Measurements from ENCODE around the gene CYP4F8.
"Not testable (repeated sequence)": the region's sequence is repeated elsewhere in the genome, so short reads cannot be mapped to it uniquely, and the experiment has no call there.

The CYP4F8 gene

DNA sequence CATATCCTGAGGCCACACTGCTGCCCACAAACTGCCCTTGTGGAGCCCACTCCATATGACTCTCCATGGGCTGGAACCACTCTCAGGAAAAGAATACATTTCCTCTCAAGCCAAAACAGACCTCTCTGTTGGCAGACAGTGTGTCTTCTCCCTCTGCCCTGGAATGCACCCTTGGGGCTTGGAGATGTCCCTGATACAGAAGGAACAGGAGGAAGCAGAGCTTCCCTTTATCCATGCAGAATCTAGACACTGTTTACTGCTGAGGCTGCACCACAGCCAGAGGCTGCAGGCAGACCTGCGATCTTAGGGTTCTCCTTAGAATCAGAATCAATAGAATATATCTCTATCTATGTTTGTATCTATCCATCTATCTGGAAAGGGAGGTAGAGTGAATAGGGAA is 26.8 kb upstream of the CYP4F8 start:
- peaks cover 8% of the 10 kb centered on the region for H3K27me3 ChIP-seq (replicated peaks; ENCODE audit: control insufficient read depth, insufficient read depth, low read length, poor library complexity, severe bottlenecking)
- no peak overlapping the region for H3K27ac ChIP-seq (ENCODE audit: insufficient read depth, low read length, poor library complexity, severe bottlenecking)
- H3K9me3 ChIP-seq (ENCODE audit: control insufficient read depth, low read length): no peaks in the 10 kb centered on the region
- peaks cover 7% of the 10 kb centered on the region for H3K4me1 ChIP-seq (ENCODE audit: control insufficient read depth, insufficient read depth, low read length, poor library complexity, severe bottlenecking)
- H3K36me3 ChIP-seq (ENCODE audit: control insufficient read depth, insufficient read depth, low read length): no peaks in the 10 kb centered on the region
- no peak for DNase-seq
- H3K4me3 ChIP-seq (ENCODE audit: insufficient read depth, low read depth, low read length, poor library complexity, severe bottlenecking): no peak overlapping the region

DNA sequence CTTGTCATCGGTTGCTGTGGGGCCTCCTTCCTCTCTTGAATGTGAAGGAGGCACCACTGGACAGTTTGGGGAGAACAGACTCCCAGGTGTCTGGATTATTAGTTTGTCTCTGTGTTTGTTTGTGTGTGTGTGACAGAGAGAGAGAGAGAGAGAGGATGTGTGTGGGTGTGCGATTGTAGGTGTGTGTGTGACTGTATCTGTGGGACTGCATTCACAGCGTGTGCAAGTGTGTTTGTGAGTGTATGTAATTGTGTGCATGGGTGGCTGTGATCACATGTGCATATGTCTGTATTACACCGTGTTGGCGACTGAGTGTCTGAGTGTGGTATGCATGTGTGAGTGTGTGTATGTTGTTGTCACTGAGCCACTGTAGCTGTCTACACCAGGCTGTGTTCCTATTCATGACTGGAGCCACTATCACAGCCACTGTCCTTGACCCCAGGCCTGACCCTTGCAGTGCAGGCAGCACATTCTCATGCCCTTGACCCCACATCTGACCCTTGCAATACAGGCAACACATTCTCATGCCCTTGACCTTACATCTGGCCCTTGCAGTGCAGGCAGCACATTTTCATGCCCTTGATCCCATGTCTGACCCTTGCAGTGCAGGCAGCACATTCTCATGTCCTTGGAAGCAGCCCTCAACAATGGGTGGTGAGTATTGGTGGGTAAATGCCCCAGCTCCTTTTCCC is 25.1 kb upstream of the CYP4F8 start:
- no peak overlapping the region for H3K4me3 ChIP-seq (ENCODE audit: insufficient read depth, low read depth, low read length, poor library complexity, severe bottlenecking)
- DNase-seq: no peak
- H3K27ac ChIP-seq (ENCODE audit: insufficient read depth, low read length, poor library complexity, severe bottlenecking): no peak overlapping the region
- H3K36me3 ChIP-seq (ENCODE audit: control insufficient read depth, insufficient read depth, low read length): no peaks in the 10 kb centered on the region
- H3K4me1 ChIP-seq (ENCODE audit: control insufficient read depth, insufficient read depth, low read length, poor library complexity, severe bottlenecking): no peaks in the 10 kb centered on the region
- no peaks in the 10 kb centered on the region for H3K9me3 ChIP-seq (ENCODE audit: control insufficient read depth, low read length)
- H3K27me3 ChIP-seq (replicated peaks; ENCODE audit: control insufficient read depth, insufficient read depth, low read length, poor library complexity, severe bottlenecking): no peaks in the 10 kb centered on the region

DNA sequence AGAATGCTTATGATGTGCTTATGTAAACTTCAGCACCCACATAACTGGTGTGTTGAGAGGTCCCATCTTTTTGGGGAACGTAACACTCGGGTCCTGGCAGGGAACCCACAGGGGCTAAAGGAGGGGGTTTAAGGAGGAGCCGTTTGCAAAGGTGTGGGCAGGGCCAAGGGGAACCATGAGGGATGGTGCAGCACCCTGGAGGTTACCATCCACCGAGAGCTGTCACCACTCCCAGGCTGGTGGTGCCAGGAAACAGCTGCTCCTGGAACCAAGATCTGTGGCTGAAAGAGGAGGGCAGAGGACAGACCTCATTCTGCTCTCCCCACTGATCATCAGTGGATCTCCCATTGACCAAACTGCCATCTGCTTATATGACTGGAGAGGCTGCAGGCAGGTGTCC is 23.2 kb upstream of the CYP4F8 start:
- Histone ChIP-seq H3K9me3 (ENCODE audit: control insufficient read depth, low read length) (no peaks in the 10 kb centered on the region), H3K27ac (ENCODE audit: insufficient read depth, low read length, poor library complexity, severe bottlenecking) (no peak overlapping the region), H3K27me3 (replicated peaks; ENCODE audit: control insufficient read depth, insufficient read depth, low read length, poor library complexity, severe bottlenecking) (no peaks in the 10 kb centered on the region), H3K4me1 (ENCODE audit: control insufficient read depth, insufficient read depth, low read length, poor library complexity, severe bottlenecking) (no peaks in the 10 kb centered on the region), H3K36me3 (ENCODE audit: control insufficient read depth, insufficient read depth, low read length) (no peaks in the 10 kb centered on the region), H3K4me3 (ENCODE audit: insufficient read depth, low read depth, low read length, poor library complexity, severe bottlenecking) (no peak overlapping the region)
- DNase-seq: no peak

DNA sequence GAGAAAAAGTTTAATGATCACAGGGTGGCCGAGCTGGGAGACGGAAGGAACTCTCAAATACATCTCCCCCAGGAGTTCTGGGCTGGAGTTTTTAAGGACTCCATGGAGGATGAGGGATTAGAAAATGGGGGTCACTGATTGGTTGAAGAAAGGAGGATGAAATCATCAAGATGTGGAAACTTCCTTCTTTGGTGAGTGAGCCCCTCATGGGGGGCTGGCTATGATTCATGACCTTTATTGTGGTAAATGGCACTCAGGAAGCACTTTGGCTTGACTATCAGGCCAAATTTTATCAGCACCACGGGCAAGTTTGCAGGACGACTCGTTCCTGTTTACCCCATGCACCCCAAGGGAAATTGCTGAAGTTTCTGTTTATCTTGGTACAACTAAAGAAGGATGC is 22.5 kb upstream of the CYP4F8 start:
- not testable (repeated sequence) for H3K36me3 ChIP-seq (ENCODE audit: control insufficient read depth, insufficient read depth, low read length); H3K9me3 ChIP-seq (ENCODE audit: control insufficient read depth, low read length); H3K4me1 ChIP-seq (ENCODE audit: control insufficient read depth, insufficient read depth, low read length, poor library complexity, severe bottlenecking); H3K27me3 ChIP-seq (replicated peaks; ENCODE audit: control insufficient read depth, insufficient read depth, low read length, poor library complexity, severe bottlenecking); H3K27ac ChIP-seq (ENCODE audit: insufficient read depth, low read length, poor library complexity, severe bottlenecking); H3K4me3 ChIP-seq (ENCODE audit: insufficient read depth, low read depth, low read length, poor library complexity, severe bottlenecking); DNase-seq

DNA sequence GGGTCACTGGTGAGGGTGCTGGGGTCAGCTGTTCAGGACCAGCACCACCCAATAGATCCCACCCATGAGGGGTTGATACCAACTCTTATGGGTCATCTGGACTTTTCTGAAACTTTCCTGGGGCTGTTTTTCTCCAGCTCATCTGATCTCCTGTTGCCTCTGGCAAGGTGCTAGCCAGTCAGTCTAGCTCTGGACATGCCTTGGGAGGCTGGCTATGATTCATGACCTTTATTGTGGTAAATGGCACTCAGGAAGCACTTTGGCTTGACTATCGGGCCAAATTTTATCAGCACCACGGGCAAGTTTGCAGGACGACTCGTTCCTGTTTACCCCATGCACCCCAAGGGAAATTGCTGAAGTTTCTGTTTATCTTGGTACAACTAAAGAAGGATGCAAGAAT is 21.3 kb upstream of the CYP4F8 start:
- H3K27ac ChIP-seq (ENCODE audit: insufficient read depth, low read length, poor library complexity, severe bottlenecking); H3K4me1 ChIP-seq (ENCODE audit: control insufficient read depth, insufficient read depth, low read length, poor library complexity, severe bottlenecking); H3K4me3 ChIP-seq (ENCODE audit: insufficient read depth, low read depth, low read length, poor library complexity, severe bottlenecking); H3K27me3 ChIP-seq (replicated peaks; ENCODE audit: control insufficient read depth, insufficient read depth, low read length, poor library complexity, severe bottlenecking); H3K9me3 ChIP-seq (ENCODE audit: control insufficient read depth, low read length); DNase-seq; H3K36me3 ChIP-seq (ENCODE audit: control insufficient read depth, insufficient read depth, low read length): not testable (repeated sequence)

DNA sequence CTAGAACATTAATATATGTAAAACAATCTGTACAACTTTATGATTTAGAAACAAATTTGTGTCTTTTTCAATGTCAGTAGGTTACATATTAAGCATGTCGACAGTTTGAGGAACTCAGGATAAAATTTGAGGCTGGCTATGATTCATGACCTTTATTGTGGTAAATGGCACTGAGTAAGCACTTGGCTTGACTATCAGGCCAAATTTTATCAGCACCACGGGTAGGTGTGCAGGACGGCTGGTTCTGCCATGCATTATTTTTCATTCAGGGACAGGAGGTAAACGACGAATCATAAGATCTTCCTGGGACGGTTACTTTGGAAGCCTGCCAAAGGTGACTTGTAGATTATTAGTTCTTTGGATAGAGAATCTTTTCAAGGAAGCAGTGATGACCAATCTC is 19.9 kb upstream of the CYP4F8 start:
- H3K9me3 ChIP-seq (ENCODE audit: control insufficient read depth, low read length): no peaks in the 10 kb centered on the region
- H3K27ac ChIP-seq (ENCODE audit: insufficient read depth, low read length, poor library complexity, severe bottlenecking): no peak overlapping the region
- no peaks in the 10 kb centered on the region for H3K36me3 ChIP-seq (ENCODE audit: control insufficient read depth, insufficient read depth, low read length)
- H3K4me3 ChIP-seq (ENCODE audit: insufficient read depth, low read depth, low read length, poor library complexity, severe bottlenecking): no peak overlapping the region
- H3K4me1 ChIP-seq (ENCODE audit: control insufficient read depth, insufficient read depth, low read length, poor library complexity, severe bottlenecking): no peaks in the 10 kb centered on the region
- no peak for DNase-seq
- H3K27me3 ChIP-seq (replicated peaks; ENCODE audit: control insufficient read depth, insufficient read depth, low read length, poor library complexity, severe bottlenecking): no peaks in the 10 kb centered on the region

DNA sequence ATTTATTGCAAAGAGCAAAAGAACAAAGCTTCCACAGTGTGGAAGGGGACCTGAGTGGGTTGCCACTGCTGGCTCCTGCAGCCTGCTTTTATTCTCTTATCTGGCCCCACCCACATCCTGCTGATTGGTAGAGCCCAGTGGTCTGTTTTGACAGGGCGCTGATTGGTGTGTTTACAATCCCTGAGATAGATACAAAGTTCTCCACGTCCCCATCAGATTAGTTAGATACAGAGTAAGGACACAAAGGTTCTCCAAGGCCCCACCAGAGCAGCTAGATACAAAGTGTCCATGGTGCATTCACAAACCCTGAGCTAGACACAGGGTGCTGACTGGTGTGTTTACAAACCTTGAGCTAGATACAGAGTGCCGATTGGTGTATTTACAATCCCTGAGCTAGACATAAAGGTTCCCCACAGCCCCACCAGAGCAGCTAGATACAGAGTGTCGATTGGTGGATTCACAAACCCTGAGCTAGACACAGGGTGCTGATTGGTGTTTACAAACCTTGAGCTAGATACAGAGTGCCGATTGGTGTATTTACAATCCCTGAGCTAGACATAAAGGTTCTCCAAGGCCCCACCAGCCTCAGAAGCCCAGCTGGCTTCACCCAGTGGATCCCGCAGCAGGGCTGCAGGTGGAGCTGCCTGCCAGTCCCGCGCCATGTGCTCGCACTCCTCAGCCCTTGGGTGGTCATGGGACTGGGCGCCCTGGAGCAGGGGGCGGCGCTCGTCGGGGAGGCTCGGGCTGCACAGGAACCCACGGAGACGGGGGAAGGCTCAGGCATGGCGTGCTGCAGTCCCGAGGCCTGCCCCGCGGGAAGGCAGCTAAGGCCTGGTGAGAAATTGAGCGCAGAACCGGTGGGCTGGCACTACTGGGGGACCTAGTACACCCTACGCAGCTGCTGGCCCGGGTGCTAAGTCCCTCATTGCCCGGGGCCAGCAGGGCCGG is 6.8 kb upstream of the CYP4F8 start:
- DNase-seq; H3K9me3 ChIP-seq (ENCODE audit: control insufficient read depth, low read length); H3K36me3 ChIP-seq (ENCODE audit: control insufficient read depth, insufficient read depth, low read length); H3K4me3 ChIP-seq (ENCODE audit: insufficient read depth, low read depth, low read length, poor library complexity, severe bottlenecking); H3K27ac ChIP-seq (ENCODE audit: insufficient read depth, low read length, poor library complexity, severe bottlenecking); H3K27me3 ChIP-seq (replicated peaks; ENCODE audit: control insufficient read depth, insufficient read depth, low read length, poor library complexity, severe bottlenecking); H3K4me1 ChIP-seq (ENCODE audit: control insufficient read depth, insufficient read depth, low read length, poor library complexity, severe bottlenecking): not testable (repeated sequence)

DNA sequence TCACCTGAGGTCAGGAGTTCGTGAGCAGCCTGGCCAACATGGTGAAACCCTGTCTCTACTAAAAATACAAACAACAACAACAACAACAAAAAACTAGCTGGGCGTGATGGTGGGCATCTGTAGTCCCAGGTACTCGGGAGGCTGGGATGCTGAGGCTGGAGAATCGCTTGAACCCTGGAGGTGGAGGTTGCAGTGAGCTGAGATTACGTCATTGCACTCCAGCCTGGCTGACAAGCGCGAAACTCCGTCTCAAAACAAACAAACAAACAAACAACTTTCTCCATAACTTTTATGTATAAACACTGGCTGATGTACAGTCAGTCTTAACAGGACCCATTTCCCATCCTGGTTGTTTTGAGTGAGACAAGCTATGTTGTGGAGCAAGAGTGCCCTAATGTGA is 5.8 kb upstream of the CYP4F8 start:
- H3K27me3 ChIP-seq (replicated peaks; ENCODE audit: control insufficient read depth, insufficient read depth, low read length, poor library complexity, severe bottlenecking): no peaks in the 10 kb centered on the region

DNA sequence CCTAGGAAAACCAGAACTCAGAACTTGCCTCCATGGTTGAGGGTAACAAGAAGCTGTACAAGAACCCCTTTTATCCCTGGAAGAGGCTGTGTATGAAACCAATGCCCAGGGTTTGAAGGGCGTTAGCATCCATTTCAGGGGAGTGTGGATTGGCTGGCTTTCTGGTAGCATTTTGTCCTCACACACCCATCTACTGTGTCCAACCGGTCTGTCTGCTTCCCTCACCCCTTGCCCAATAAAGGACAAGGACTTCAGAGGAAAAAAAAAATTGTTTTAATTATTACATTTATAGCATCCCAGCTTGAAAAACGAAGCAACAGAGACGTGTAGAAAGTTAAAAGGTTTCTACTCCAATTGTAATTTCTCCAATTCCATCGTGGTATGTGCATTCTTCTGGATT is 2.7 kb upstream of the CYP4F8 start:
- no peak for DNase-seq
- no peaks in the 10 kb centered on the region for H3K36me3 ChIP-seq (ENCODE audit: control insufficient read depth, insufficient read depth, low read length)
- no peak overlapping the region for H3K4me3 ChIP-seq (ENCODE audit: insufficient read depth, low read depth, low read length, poor library complexity, severe bottlenecking)
- H3K9me3 ChIP-seq (ENCODE audit: control insufficient read depth, low read length): no peaks in the 10 kb centered on the region
- no peaks in the 10 kb centered on the region for H3K27me3 ChIP-seq (replicated peaks; ENCODE audit: control insufficient read depth, insufficient read depth, low read length, poor library complexity, severe bottlenecking)
- H3K4me1 ChIP-seq (ENCODE audit: control insufficient read depth, insufficient read depth, low read length, poor library complexity, severe bottlenecking): no peaks in the 10 kb centered on the region
- no peak overlapping the region for H3K27ac ChIP-seq (ENCODE audit: insufficient read depth, low read length, poor library complexity, severe bottlenecking)

More for the DNA sequence above, 5.8 kb upstream of the CYP4F8 start:
- Histone ChIP-seq H3K4me1 (ENCODE audit: control insufficient read depth, insufficient read depth, low read length, poor library complexity, severe bottlenecking) (no peaks in the 10 kb centered on the region), H3K27ac (ENCODE audit: insufficient read depth, low read length, poor library complexity, severe bottlenecking) (no peak overlapping the region), H3K36me3 (ENCODE audit: control insufficient read depth, insufficient read depth, low read length) (no peaks in the 10 kb centered on the region), H3K4me3 (ENCODE audit: insufficient read depth, low read depth, low read length, poor library complexity, severe bottlenecking) (no peak overlapping the region), H3K9me3 (ENCODE audit: control insufficient read depth, low read length) (no peaks in the 10 kb centered on the region)
- DNase-seq: no peak

DNA sequence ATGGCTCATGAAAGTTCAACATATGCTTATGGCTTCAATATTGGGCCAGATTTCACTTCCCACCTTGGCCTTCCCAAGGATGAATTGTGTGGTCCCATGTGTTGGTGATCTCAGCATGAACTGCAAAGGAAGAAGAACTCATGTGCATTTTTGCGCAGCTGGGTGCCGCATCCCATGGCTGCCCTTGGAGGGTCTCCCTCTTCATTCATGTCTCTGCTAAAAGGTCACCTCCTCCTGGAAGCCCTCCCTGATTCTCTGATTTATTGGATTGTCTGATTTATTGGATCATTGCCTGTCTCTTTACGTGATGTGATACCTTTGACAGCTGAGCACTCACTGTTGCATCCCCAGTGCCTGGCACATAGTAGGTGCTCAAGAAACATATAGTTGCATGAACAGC is 1.7 kb upstream of the CYP4F8 start:
- no peaks in the 10 kb centered on the region for H3K9me3 ChIP-seq (ENCODE audit: control insufficient read depth, low read length)
- no peak for DNase-seq
- no peak overlapping the region for H3K27ac ChIP-seq (ENCODE audit: insufficient read depth, low read length, poor library complexity, severe bottlenecking)
- H3K4me1 ChIP-seq (ENCODE audit: control insufficient read depth, insufficient read depth, low read length, poor library complexity, severe bottlenecking): no peaks in the 10 kb centered on the region
- no peaks in the 10 kb centered on the region for H3K27me3 ChIP-seq (replicated peaks; ENCODE audit: control insufficient read depth, insufficient read depth, low read length, poor library complexity, severe bottlenecking)
- H3K36me3 ChIP-seq (ENCODE audit: control insufficient read depth, insufficient read depth, low read length): no peaks in the 10 kb centered on the region
- H3K4me3 ChIP-seq (ENCODE audit: insufficient read depth, low read depth, low read length, poor library complexity, severe bottlenecking): no peak overlapping the region
